Vagina (tissue), 2 donors: Measurements from ENCODE around the gene PCDHA8. TPM values are rescaled to one million over a fixed set of nuclear protein-coding genes. Genes with fewer than 3 reads are reported as not detected.

Experiments
- DNase-seq, 2 donors: peaks; one replicate each; pipeline ENCODE4 v3.0.0-alpha.2; 2017; ENCODE audit errors: extremely low spot score in 2 of 2
- H3K27ac ChIP-seq: fragments of 200-600 bp; sonication (generic); one replicate; pipeline ENCODE4 v1.5.1; 2019
- H3K27me3 ChIP-seq: fragments of 200-600 bp; sonication (generic); one replicate; pipeline ENCODE4 v1.5.1; 2019
- H3K36me3 ChIP-seq, 2 donors: fragments of 200-600 bp; sonication (generic); one replicate each; pipeline ENCODE4 v1.5.1; 2017 to 2019
- H3K4me1 ChIP-seq: fragments of 200-600 bp; sonication (generic); one replicate; pipeline ENCODE4 v1.5.1; 2019
- H3K4me3 ChIP-seq, 2 donors: fragments of 200-600 bp; sonication (generic); 1 replicate in 1 of 2; 2 replicates in 1 of 2; pipeline ENCODE4 v1.5.1; 2016 to 2019
- H3K9me3 ChIP-seq: fragments of 200-600 bp; sonication (generic); one replicate; pipeline ENCODE4 v1.5.1; 2019
- POLR2A ChIP-seq, 2 donors: fragments of 450-650 bp; IDR thresholded peaks; one replicate each; pipeline ENCODE4 v1.6.1; 2017; ENCODE audit warnings: antibody characterized with exemption in 2 of 2, mild to moderate bottlenecking in 2 of 2, moderate library complexity in 2 of 2
- POLR2AphosphoS5 ChIP-seq, 2 donors: sonication (generic); formaldehyde crosslinking; IDR thresholded peaks; one replicate each; pipeline ENCODE4 v1.9.0; 2017; ENCODE audit warnings: antibody characterized with exemption in 2 of 2, mild to moderate bottlenecking in 2 of 2, low read depth in 1 of 2; ENCODE audit not compliant: insufficient read depth in 1 of 2
- intact Hi-C: fragments of 100-400 bp; cut with DNase I; formaldehyde crosslinking; loops from one replicate; pipeline ENCODE4 v1.15.1; 2023
- total RNA-seq: library from RNA; depleted of rRNA; stranded (reverse); fragments of >200 nt; gene quantifications from one replicate; pipeline ENCODE4 v1.2.3, GENCODE V29; 2016
- TF ChIP-seq, protein P1 (sequence below), 3 experiments: fragments of 450-650 bp in 2 of 3; fragments of 200-600 bp in 1 of 3; sonication (generic) in 1 of 3; IDR thresholded peaks; one replicate each; pipeline ENCODE4 v1.5.1; 2017 to 2019; ENCODE audit warnings: antibody characterized with exemption in 3 of 3, mild to moderate bottlenecking in 2 of 3, moderate library complexity in 2 of 3

Gene PCDHA8
- total RNA-seq, 1 donor from 2014 or later = 0.49 TPM

GRCh38 chr5:140855772-140856674 is 15.0 kb downstream of the PCDHA8 start, which contains the start of gene PCDHA10:
Gene PCDHA10 (plus strand): TSS chr5:140855897. CDS start chr5:140856049, 152 bp downstream.
- peak within 1 kb of the TSS in 1 of 2 donors; percentile 24 for H3K4me3 ChIP-seq
- H3K36me3 ChIP-seq = no peaks in the 10 kb centered on the region
- H3K27me3 ChIP-seq = no peaks in the 10 kb centered on the region
- H3K4me1 ChIP-seq = no peaks in the 10 kb centered on the region
- no peak within 1 kb of the TSS for H3K27ac ChIP-seq
- no peak for TF ChIP-seq POLR2AphosphoS5 (IDR thresholded peaks at IDR 0.05; ENCODE audit: insufficient read depth in 1 of 2, low read depth in 1 of 2)
- TF ChIP-seq, protein P1, sequence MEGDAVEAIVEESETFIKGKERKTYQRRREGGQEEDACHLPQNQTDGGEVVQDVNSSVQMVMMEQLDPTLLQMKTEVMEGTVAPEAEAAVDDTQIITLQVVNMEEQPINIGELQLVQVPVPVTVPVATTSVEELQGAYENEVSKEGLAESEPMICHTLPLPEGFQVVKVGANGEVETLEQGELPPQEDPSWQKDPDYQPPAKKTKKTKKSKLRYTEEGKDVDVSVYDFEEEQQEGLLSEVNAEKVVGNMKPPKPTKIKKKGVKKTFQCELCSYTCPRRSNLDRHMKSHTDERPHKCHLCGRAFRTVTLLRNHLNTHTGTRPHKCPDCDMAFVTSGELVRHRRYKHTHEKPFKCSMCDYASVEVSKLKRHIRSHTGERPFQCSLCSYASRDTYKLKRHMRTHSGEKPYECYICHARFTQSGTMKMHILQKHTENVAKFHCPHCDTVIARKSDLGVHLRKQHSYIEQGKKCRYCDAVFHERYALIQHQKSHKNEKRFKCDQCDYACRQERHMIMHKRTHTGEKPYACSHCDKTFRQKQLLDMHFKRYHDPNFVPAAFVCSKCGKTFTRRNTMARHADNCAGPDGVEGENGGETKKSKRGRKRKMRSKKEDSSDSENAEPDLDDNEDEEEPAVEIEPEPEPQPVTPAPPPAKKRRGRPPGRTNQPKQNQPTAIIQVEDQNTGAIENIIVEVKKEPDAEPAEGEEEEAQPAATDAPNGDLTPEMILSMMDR (IDR thresholded peaks at IDR 0.05) = peak in 2 of 3 experiments; percentile 8 to 32
- DNase-seq = no peak
- H3K9me3 ChIP-seq = no peaks in the 10 kb centered on the region
- intact Hi-C loops = no loop called here

- no peak for DNase-seq
- no peak for TF ChIP-seq POLR2AphosphoS5 (IDR thresholded peaks at IDR 0.05; ENCODE audit: insufficient read depth in 1 of 2, low read depth in 1 of 2)
- TF ChIP-seq, protein P1 (IDR thresholded peaks at IDR 0.05) = no peak
- TF ChIP-seq POLR2A (IDR thresholded peaks at IDR 0.05) = no peak
- Histone ChIP-seq H3K9me3 (no peaks in the 10 kb centered on the region), H3K36me3 (no peaks in the 10 kb centered on the region), H3K4me1 (no peaks in the 10 kb centered on the region), H3K4me3 (no peak overlapping the region), H3K27ac (no peak overlapping the region), H3K27me3 (no peaks in the 10 kb centered on the region)
- intact Hi-C loops = no loop called here
These were observed 16.4 kb downstream of the PCDHA8 start for GRCh38 chr5:140857177-140857986.

DNA sequence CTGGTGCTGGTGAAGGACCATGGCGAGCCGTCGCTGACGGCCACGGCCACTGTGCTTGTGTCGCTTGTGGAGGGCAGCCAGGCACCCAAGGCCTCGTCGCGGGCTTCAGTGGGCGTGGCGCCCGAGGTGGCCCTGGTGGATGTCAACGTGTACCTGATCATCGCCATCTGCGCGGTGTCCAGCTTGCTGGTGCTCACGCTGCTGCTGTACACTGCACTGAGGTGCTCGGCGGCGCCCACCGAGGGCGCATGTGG is 16.9 kb downstream of the PCDHA8 start:
- no peaks in the 10 kb centered on the region for H3K36me3 ChIP-seq
- no peaks in the 10 kb centered on the region for H3K4me1 ChIP-seq
- intact Hi-C loops = no loop called here
- no peak overlapping the region for H3K27ac ChIP-seq
- peaks cover 2% of the 10 kb centered on the region for H3K9me3 ChIP-seq
- no peaks in the 10 kb centered on the region for H3K27me3 ChIP-seq
- DNase-seq = no peak
- H3K4me3 ChIP-seq = no peak overlapping the region
- no peak for TF ChIP-seq POLR2A (IDR thresholded peaks at IDR 0.05)
- TF ChIP-seq, protein P1 (IDR thresholded peaks at IDR 0.05) = no peak
- TF ChIP-seq POLR2AphosphoS5 (IDR thresholded peaks at IDR 0.05; ENCODE audit: insufficient read depth in 1 of 2, low read depth in 1 of 2) = no peak

- TF ChIP-seq POLR2A (IDR thresholded peaks at IDR 0.05) (no peak), POLR2AphosphoS5 (IDR thresholded peaks at IDR 0.05; ENCODE audit: insufficient read depth in 1 of 2, low read depth in 1 of 2) (no peak)
- TF ChIP-seq, protein P1 (IDR thresholded peaks at IDR 0.05) = no peak
- DNase-seq = no peak
- Histone ChIP-seq H3K27me3 (no peaks in the 10 kb centered on the region), H3K27ac (no peak overlapping the region), H3K9me3 (peaks cover 6% of the 10 kb centered on the region), H3K36me3 (no peaks in the 10 kb centered on the region), H3K4me3 (no peak overlapping the region), H3K4me1 (no peaks in the 10 kb centered on the region)
- intact Hi-C loops = no loop called here
These were observed 21.7 kb downstream of the PCDHA8 start for GRCh38 chr5:140862441-140863295.
